Measurements from ENCODE around the gene PNPLA2.
A peak's percentile ranks its signal among the peaks of the same experiment; 100 is the strongest.

Gene PNPLA2

GRCh38 chr11:788009-788640, 30.6 kb upstream of the PNPLA2 start:
- no peak overlapping the region for H3K4me3 ChIP-seq (ENCODE audit: low read length)
- DNase-seq (ENCODE audit: low read depth), result no peak
- TF ChIP-seq CTCF (conservative IDR thresholded peaks at IDR 0.05; ENCODE audit: low read length), result no peak; the same call in 1 of the 2 replicates

- H3K4me3 ChIP-seq (ENCODE audit: low read length), result peak overlapping the region; percentile 34
- DNase-seq (ENCODE audit: low read depth), result no peak
- no peak for TF ChIP-seq CTCF (conservative IDR thresholded peaks at IDR 0.05; ENCODE audit: low read length)
Measured at GRCh38 chr11:788953-789940, 29.5 kb upstream of the PNPLA2 start.

GRCh38 chr11:789943-790342, 28.8 kb upstream of the PNPLA2 start, which contains the start of gene CEND1:
CEND1 (minus strand) TSS chr11:790090; CDS start chr11:788576, 1,514 bp downstream.
- H3K4me3 ChIP-seq (ENCODE audit: low read length), result peak within 1 kb of the TSS; percentile 34
- no peak for TF ChIP-seq CTCF (conservative IDR thresholded peaks at IDR 0.05; ENCODE audit: low read length)
- peak; percentile 41 for DNase-seq (ENCODE audit: low read depth)

- TF ChIP-seq CTCF (conservative IDR thresholded peaks at IDR 0.05; ENCODE audit: low read length), result no peak
- peak; percentile 18 for DNase-seq (ENCODE audit: low read depth)
- no peak overlapping the region for H3K4me3 ChIP-seq (ENCODE audit: low read length)
Measured at GRCh38 chr11:790721-791564, 27.8 kb upstream of the PNPLA2 start.

GRCh38 chr11:791658-792534, 26.8 kb upstream of the PNPLA2 start:
- DNase-seq (ENCODE audit: low read depth), result no peak
- TF ChIP-seq CTCF (conservative IDR thresholded peaks at IDR 0.05; ENCODE audit: low read length), result no peak

GRCh38 chr11:792535-792821, 26.2 kb upstream of the PNPLA2 start:
- TF ChIP-seq CTCF (conservative IDR thresholded peaks at IDR 0.05; ENCODE audit: low read length), result no peak
- H3K4me3 ChIP-seq (ENCODE audit: low read length), result no peak overlapping the region
- no peak for DNase-seq (ENCODE audit: low read depth)

More at GRCh38 chr11:791658-792534, 26.8 kb upstream of the PNPLA2 start:
- no peak overlapping the region for H3K4me3 ChIP-seq (ENCODE audit: low read length)
